Stimulated activated CD4-positive, alpha-beta T cell treated with anti-CD3 and anti-CD28 coated beads, Interleukin-4, amount 100 ng/mL, for 4 hours (primary cell): Measurements from ENCODE around the gene KLK4.

Experiments
- DNase-seq, 2 experiments: peaks; one replicate each; pipeline ENCODE4 v3.0.0-alpha.2; 2020

The KLK4 gene

GRCh38 chr19:50877338-50877737, 33.9 kb downstream of the KLK4 start:
- DNase-seq, result no peak

GRCh38 chr19:50876456-50876855, 34.7 kb downstream of the KLK4 start:
- DNase-seq, result no peak

- no peak for DNase-seq
Observed at GRCh38 chr19:50875795-50876422, 35.3 kb downstream of the KLK4 start.

- DNase-seq, result no peak
Observed at GRCh38 chr19:50874211-50874610, 37.0 kb downstream of the KLK4 start.

- DNase-seq, result no peak
Observed at GRCh38 chr19:50873056-50873455, 38.1 kb downstream of the KLK4 start, which contains the start of gene KLK2. KLK2 (plus strand) TSS chr19:50873439; CDS start chr19:50873474, 35 bp downstream.

- DNase-seq, result peak in 1 of 2 experiments; percentile 5
Observed at GRCh38 chr19:50870417-50871089, 40.6 kb downstream of the KLK4 start.

GRCh38 chr19:50869479-50869878, 41.7 kb downstream of the KLK4 start:
- no peak for DNase-seq

GRCh38 chr19:50861496-50862286, 49.5 kb downstream of the KLK4 start:
- no peak for DNase-seq

GRCh38 chr19:50861010-50861409, 50.2 kb downstream of the KLK4 start:
- DNase-seq, result no peak

GRCh38 chr19:50859849-50860248, 51.3 kb downstream of the KLK4 start:
- DNase-seq, result no peak

GRCh38 chr19:50858886-50859285, 52.3 kb downstream of the KLK4 start:
- no peak for DNase-seq

- DNase-seq, result no peak
Observed at GRCh38 chr19:50857366-50857765, 53.8 kb downstream of the KLK4 start.
